SIG-M5 treated with dmso at 0.1 percent for 504 hours (cell line): ENCODE measurements around the gene DPPA3.

ENCODE experiments used
- DNase-seq: peaks from one replicate; lab custom pipeline; 2025; ENCODE audit not compliant: unreplicated experiment; lab: John Stamatoyannopoulos, UW

The DPPA3 gene

GRCh38 chr12:7711133-7711532 is at the start of gene DPPA3:
Gene DPPA3 (plus strand): TSS chr12:7711433. CDS start chr12:7711571, 138 bp downstream.
- DNase-seq = no peak

DNA sequence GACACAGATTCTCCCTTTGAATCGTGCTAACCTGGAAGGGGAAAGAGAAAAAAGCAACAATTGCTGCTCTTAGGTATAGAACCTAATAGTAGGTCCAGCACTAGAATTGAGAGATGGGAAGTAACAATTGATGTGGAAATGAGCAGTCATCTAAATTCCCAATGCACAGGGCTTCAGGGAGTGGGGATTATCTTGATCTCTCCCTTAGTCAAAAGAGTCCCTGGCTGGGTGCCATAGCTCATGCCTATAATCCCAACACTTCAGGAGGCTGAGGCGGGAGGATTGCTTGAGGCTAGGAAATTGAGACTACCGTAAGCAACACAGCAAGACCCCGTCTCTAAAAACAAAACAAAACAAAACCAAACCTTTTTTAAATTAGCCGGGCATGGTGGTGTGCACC is 49.5 kb upstream of the DPPA3 start:
- DNase-seq = no peak

- no peak for DNase-seq
Measured at GRCh38 chr12:7666595-7666994, 44.6 kb upstream of the DPPA3 start.

DNA sequence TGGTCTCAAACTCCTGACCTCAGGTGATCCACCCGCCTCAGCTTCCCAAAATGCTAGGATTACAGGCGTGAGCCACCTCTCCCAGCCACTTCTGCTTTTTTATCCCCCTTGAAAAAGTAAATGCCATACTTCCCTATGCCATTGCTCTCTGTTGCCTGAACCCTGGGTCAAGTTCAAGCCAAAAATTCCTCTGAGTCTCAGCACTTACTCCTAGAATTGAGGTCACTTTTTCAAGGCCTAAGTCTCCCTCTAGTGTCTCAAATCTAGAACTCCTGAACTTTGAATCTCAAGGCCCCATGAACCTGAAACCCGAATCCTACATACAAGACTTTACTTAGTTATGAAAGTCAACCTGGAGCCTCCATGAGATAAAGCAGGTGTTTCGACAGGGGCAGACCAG is 44.1 kb upstream of the DPPA3 start:
- peak; percentile 59 for DNase-seq

DNA sequence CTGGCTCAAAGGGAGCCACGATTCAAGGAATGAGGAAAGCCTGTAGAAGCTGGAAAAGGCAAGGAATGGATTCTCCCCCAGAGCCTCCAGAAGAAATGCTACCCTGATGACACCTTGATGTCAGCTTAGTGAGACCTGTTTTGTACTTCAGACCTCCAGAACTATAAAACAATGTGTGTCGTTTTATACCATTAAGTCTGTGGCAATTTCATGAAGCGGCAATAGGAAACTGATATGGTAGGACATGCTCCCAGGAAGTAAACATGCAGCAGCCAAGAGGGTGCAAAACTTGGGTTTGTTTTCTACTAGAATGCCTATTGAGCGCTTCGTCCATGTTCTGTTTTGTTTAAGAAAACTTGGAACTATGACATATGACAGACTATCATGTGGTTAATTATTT is 43.1 kb upstream of the DPPA3 start:
- no peak for DNase-seq

- DNase-seq = peak; percentile 73
Measured at GRCh38 chr12:7675455-7675854, 35.8 kb upstream of the DPPA3 start.

- peak; percentile 90 for DNase-seq
Measured at GRCh38 chr12:7677432-7677888, 33.8 kb upstream of the DPPA3 start.

GRCh38 chr12:7678744-7679143 is 32.5 kb upstream of the DPPA3 start:
- peak; percentile 20 for DNase-seq

DNA sequence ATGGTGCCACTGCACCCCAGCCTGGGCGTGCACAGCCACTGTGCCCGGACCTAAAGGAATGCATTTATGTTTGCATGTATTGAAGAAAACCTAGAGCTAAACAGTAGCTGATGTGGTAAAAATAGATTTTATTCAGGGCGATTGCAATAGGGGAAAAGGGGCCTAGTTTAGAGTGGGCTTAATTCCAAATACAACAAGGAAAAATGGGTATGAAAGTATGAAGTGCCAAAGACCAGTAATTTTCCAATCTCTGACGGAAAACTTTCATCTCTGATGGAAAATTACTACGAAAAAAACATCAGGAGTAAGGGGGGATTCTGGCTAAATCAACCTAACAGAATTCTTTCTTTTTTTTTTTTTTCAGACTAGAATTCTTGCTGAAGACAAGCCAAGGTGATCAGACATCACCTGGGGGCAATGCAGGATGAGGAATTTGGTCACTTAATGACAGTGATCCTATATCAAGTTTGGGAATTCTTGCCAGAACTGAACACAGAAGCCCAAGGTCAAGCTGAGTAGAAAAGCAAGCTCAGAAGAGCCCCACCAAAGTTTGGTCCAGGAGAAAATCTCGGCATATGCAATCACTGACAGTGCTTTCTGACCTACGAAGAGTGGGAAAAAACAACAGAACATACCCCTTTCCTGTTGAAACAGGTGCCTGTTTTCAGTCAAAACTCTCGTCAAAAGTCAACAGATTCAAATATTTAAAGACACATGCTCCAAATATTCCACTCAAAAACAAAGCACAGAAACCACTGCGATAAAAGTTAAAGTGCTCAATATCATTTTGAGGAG is 31.8 kb upstream of the DPPA3 start:
- no peak for DNase-seq

- DNase-seq = no peak
Measured at GRCh38 chr12:7681535-7681934, 29.7 kb upstream of the DPPA3 start.

GRCh38 chr12:7693793-7694192 is 17.4 kb upstream of the DPPA3 start:
- peak; percentile 49 for DNase-seq

DNA sequence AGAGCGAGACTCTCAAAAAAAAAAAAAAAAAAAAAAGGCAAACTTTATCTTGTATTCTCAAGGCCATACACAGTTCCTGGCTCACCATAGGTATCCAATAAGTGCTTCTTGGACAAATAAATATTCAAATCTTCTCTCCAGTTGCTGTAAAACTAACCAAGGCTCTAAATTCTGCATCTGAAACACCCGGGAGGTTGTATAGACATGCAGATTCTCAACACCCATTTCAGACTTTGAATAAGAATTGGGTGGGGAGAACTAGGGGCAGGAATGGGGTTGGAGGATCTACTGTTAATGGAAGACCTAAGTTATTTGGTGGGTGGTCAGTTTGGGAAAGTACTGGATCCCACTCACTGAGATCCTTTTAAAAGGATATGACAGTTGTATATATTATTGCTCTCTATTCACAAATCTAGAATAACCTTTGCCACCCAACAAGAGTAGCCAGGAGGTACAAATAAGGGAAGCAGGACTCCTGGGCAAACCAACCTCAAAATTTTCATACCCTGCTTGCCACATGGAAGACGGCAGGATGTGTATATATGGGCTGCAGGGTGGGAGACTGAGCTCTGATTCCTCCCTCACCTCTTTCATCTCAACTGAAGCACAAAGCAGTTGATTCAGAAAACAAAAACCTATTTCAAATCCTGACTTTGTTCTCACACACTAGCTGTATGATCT is 16.5 kb upstream of the DPPA3 start:
- no peak for DNase-seq

DNA sequence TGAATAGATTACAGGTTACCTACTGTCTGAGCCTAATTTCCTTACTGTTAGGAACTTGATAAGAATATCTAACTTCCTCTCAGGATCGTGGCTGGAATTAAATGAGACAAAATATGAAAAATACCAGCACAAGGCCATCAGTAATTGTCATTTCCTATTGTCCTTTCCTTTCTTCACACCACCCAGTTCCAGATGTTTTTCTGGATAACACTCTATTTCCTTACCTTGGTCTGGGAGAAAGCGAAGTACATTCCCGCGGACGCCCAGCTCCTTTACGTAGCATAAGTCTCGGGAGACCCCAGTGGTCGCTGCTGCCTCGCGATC is 16.0 kb upstream of the DPPA3 start:
- no peak for DNase-seq

DNA sequence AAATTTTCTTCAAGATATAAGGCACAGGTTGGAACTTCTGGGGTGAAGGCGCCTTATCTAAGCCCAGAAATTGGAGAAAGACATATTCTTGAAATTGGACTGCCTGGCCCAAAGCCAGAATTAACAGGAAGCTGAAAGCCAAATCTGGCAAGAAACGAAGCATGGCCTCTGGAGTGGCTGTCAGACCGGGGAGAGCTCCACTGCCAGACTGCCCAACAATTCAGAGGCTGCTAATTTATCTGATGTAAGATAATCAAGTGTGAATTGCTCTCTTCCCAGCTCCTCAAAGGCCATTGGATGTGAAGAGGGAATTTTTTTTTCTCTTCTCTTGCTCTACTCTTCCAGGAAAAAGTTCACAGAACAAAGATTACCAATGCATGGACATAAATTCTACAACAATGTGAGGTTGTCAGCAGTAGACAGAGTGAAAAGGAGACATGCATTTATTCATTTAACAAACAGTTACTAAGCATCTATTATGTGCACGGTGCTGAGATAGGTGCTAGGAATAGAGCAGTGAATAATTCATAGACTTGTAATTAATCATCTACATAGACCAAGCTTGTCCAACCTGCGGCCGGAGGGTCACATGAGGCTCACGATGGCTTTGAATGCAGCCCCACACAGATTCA is 15.6 kb upstream of the DPPA3 start, which contains the start of gene GDF3:
TSS of gene GDF3 (minus strand) at position 210 of the 632 bp plus-strand sequence. CDS start at position 163, 47 bp downstream.
- no peak for DNase-seq

DNA sequence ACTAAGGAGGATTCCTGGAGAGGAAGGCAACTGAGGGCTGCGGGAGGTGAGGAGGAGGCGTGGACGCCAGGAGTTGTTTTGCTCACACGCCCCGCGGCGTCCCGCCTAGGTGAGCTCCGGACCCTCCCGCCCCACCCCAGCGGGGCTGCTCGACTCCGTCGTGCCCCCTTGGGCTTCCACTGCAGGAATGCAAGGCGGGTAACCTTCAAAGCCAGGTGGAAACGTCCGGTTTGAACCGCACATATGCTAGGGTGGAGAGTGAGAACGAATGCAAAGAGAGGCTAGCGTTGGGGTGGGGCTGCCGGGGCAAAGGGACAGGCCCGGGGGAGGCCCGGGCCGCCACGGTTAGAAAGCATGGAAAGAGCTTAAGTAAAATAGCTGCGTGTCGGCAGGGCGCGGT is 5.4 kb upstream of the DPPA3 start:
- DNase-seq = no peak

- DNase-seq = no peak
Measured at GRCh38 chr12:7709969-7710675, 1.1 kb upstream of the DPPA3 start.

DNA sequence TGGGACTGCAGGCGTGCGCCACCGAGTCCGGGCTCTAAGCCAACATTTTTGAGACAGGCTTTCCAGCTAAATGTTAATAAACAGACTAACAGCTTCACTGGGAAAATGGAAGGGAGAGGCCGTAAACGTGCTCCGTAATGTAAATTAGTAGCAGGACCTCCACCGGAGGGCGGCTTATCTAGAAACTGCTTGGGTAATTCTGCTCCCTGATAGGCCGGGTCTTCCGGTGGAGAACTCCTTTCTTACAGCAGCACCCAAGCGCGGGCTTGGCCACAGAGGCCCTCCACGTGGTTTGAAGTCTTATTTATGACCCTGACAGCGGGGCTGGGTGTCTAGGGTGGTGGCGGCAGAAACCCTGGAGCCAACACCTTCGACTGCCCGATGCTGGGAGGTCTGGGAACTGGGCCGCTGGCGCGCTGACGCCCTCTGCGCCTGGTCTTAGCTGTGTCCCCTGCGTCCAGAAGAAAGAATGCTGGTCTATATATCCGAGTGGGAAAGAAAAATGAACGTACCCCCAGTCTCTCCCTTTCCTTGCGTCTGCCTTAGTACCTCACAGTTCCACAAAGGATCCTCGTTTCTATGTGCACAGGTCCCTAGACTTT is 1.7 kb downstream of the DPPA3 start:
- DNase-seq = no peak

- peak; percentile 19 for DNase-seq
Measured at GRCh38 chr12:7716381-7716780, 5.1 kb downstream of the DPPA3 start.

- DNase-seq = peak; percentile 7
Measured at GRCh38 chr12:7719946-7720730, 8.9 kb downstream of the DPPA3 start.

DNA sequence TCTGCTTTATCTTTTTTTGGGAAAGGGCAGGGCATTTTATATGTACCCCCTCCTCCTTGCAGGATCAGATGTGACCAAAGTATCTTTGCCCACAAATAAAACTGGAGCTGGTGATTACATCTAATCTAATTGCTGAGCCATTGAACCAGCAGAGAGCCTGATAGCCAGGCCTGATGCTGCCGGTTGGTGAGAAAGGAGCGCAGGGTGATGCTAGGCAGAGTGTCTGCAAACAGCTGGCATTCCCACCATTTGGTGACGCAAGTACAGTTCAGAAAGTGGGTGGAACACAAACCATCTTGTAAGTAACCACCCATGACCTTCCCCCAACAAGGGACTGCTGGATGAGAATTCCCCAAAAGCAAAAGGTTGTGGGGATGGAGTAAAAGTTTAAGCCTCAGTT is 12.7 kb downstream of the DPPA3 start:
- DNase-seq = no peak
